T-helper 1 cell (primary cell): ENCODE results near the gene PROK2.

ENCODE experiments used
- DNase-seq, 5 donors: peaks; one replicate each; pipeline ENCODE4 v3.0.0-alpha.2; 2012 to 2020

PROK2 gene

GRCh38 chr3:71786217-71786549 lies 1.2 kb upstream of the PROK2 start:
- no peak for DNase-seq

DNA sequence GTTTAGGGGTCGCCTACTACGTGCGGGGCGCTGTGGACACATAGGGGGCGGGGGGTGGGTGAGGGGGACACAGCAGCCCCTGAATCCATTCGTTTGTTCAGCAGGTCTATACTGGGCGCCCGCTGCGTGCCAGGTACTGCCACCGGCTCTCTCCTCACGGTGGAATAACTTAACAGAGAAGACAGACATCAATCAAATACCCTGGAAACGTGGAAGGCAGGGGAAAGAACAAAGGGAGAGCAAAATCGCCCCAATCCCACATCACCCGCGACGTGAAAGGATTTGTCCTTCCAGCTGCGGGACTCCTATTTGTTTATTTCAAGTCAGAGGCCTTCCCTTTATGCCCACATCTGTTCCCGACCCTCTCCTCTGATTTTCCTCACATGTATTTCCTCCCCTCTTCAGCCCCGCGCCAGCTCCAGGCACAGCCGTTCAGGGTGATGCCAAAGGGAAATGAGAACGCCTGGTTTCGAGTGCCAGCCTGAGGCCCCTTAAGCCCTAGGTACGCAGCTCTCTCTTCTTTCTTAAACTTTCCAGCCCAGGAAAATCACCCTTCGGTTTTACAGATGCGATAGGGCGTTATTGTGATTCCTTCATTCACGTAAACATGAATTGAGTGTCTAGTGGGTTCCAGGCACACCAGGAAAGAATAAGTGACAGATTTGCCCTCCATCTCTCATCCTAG lies 726 bp upstream of the PROK2 start:
- no peak for DNase-seq

- no peak for DNase-seq
These were observed 591 bp downstream of the PROK2 start for GRCh38 chr3:71784201-71784913.

GRCh38 chr3:71783152-71783551 lies 1.8 kb downstream of the PROK2 start:
- no peak for DNase-seq

- DNase-seq: no peak
These were observed 4.5 kb downstream of the PROK2 start for GRCh38 chr3:71780430-71780829.

GRCh38 chr3:71779674-71780377 lies 5.1 kb downstream of the PROK2 start:
- DNase-seq: peak in 1 of 5 donors; percentile 65

- DNase-seq: peak in 1 of 5 donors; percentile 65
These were observed 6.6 kb downstream of the PROK2 start for GRCh38 chr3:71778353-71778752.

DNA sequence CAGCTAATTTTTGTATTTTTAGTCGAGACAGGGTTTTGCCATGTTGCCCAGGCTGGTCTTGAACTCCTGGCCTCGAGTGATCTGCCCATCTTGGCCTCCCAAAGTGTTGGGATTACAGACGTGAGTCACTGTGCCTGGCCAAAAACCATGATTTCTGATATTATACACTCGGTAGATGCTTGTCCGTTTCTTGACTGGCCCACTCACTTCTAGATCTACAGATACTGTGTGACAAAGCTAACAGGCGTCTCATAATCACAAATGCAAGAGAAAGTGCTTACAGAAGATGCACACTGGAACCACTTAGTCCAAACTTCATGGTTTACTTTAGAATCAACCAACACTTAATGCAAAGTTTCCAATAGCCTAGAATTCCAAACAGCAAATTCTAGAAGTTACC lies 8.4 kb downstream of the PROK2 start:
- no peak for DNase-seq

DNA sequence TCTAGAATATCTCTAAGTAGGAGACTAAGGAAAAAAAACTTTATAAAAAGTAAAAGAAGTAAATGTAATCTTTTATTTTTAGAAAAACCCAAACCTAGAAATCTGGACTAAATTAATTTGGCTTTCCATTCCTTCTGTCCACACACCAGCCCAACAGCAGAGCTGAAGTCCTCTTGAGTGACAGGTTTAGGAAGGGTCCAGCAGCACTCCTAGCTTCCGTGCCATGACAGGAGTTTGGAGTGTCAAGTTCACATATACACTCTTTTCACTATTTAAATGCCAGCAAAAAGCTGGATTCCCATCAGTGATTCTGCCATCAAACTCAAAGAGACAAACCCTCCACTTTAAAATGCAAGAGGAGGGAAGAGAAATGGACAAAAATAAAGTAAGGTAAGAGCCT lies 13.1 kb downstream of the PROK2 start:
- DNase-seq: no peak

DNA sequence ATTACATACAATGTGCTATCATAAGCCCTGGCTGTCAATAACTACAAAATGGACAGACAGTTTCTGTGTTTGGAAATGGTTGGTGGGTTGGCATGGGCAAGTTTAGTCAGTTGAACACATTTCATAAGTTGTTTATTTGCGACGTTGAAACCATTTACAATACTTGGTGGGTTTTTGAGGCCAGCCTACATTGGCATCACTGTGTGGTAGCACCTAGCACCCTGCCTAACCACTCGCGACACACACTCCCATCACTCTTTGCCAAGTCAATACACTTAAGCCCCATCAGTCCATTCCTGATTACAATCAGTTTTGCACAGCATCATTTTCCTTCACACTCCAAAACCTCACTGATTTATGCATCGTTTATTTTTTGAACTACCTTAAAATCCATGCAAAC lies 13.8 kb downstream of the PROK2 start:
- DNase-seq: no peak

GRCh38 chr3:71763426-71763825 lies 21.5 kb downstream of the PROK2 start:
- no peak for DNase-seq

DNA sequence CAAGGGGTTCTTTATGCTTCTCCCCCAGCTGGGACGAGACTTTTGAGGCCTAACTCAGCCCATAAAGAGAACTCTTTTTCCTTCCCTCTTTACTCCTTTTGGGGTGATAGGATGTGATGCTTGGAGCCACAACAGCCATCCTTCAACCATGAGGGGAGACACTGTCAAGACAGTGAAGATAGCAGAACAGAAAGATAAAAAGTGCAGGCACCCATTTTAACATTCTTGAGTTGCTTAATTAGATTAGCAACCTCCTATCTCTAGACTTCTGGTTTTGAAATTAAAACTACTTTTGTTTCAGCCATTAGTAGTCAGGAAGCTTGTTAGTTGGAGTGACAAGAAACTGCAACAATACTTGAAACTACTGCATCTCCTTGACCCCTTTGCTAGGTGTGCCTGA lies 24.8 kb downstream of the PROK2 start:
- DNase-seq: no peak

DNA sequence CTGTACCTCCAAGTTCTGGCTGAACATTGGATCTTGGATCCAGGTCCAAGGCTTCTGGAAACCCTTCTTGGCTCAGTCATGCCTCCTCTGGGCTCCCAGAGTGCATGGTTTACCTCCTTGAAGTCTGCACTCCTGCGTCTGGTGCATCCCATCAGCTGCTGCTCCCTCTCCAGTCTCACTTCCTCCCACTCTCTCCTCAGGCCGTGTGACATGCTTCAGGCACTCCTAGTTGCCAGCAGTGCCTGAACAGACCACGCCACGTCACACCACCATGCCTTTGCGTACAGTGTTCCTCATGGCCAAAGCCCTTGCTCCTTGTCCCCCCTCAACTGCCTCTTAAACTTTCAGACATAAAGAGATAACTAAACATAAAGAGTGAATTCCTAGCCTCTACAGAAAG lies 25.5 kb downstream of the PROK2 start:
- no peak for DNase-seq

- no peak for DNase-seq
These were observed 26.9 kb downstream of the PROK2 start for GRCh38 chr3:71758091-71758490.

- no peak for DNase-seq
These were observed 30.2 kb downstream of the PROK2 start for GRCh38 chr3:71754610-71755253.

GRCh38 chr3:71753701-71754609 lies 31.0 kb downstream of the PROK2 start, which contains the start of gene GPR27:
Gene GPR27, plus strand, starts transcription at chr3:71753855. Its CDS starts 195 bp downstream, at chr3:71754050.
- DNase-seq: peak in 2 of 5 donors; percentile 6 to 16

GRCh38 chr3:71752831-71753700 lies 31.9 kb downstream of the PROK2 start:
- no peak for DNase-seq

DNA sequence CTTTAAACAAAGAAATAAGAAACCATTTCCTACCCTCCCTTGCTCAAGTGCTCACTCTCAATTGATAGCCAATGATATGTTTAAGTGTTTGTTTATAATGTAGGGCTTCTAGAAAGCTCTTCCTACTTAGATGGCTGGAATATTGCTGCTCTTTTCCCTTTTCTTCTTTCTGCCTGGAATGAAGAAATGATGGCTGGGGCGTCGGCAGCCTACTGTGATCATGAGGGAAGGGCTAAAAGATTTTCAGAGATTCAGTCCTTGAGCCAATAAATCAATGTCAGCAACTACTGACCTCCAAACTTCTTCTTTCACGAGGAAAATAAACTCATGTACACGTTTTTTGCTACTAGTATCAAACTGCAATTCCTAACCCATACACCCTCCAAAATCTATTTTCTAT lies 33.3 kb downstream of the PROK2 start:
- no peak for DNase-seq

DNA sequence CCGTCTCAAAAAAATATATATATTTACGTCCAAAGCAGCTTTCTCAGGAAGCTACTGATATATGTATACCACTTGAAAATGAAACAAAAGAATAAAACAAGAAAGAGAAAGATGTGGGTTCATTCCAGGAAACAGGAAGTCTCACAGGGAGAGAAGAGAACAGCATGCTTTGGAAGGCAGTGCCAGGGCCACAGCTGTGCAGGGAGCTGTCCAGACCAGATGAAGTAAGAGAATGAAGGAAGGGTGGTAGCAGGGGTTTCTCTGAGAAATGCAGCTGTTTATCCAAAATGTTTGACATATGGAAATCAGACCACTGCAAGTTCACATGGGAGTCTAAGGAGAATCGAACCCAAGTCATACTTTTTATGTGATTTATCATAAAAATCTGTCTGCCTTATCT lies 40.2 kb downstream of the PROK2 start:
- no peak for DNase-seq

DNA sequence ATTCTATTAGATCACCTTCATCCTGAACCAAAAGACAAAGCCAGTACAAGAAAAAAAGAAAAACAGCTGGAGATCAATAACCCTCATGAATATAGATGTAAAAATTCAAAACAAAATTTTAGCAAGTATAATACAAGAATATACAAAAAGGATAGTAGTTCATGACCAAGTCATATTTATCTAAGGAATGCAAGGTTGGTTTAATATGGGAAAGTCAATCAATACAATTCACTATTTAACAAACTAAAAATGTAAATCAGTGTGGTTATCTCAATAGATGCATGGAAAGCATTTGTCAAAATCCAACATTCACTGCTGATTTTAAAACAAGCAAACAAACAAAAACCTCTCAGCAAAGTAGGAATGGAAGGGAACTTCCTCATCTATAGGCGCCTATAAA lies 42.3 kb downstream of the PROK2 start:
- no peak for DNase-seq

GRCh38 chr3:71734881-71735280 lies 50.1 kb downstream of the PROK2 start:
- no peak for DNase-seq
